ENCODE measurements around the gene CYBB.

CYBB gene

DNA sequence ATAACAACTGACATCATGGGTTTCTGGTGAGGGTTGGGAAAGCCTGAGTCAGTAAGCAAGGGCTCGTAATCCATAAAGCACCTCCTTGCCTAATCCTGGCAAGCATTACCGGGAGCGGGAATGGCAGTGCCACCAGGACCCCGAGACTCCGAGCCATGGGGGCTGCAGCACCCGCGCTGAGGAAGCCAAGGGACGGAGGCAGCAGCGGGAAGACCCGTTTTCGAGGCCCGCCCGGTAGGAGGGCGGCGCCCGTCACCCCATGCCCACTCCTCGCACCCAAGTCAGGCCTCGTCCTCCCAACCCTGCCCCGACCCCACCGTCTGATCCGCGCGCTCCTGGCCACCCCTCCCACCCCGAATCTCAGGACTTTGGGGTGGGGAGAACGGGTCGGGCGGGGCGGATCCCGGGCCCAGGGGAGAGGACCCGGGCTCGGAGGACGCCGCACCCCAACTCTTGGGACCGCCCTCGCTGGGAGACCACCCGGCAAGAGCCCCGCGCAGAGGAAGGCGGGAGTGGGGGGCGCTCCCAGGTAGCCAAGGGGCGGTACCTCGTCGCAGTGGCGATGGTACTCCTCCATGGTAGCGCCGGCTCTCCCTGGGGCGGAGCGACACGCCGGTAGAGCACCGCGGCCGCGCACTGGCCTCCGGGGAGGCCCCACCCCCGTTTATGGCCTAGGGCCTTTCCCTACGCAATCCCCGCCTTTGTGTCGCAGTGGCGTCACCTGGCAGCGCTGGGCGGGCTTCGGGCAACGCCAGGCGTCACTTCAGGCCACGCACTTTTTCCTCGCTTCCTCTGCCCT is 67.3 kb downstream of the CYBB start, which contains the start of gene DYNLT3:
TSS of gene DYNLT3 (minus strand) at position 638 of the 799 bp plus-strand sequence. CDS start at position 577, 61 bp downstream.
- ChIA-PET POLR2A (no interaction called here), CTCF (no interaction called here)
- DNase-seq (ENCODE audit: extremely low spot score) = peak; percentile 79
- TF ChIP-seq HDGF (IDR thresholded peaks at IDR 0.05; ENCODE audit: borderline replicate concordance) = no peak
- no peak for TF ChIP-seq LEF1 (IDR thresholded peaks at IDR 0.05; ENCODE audit: borderline replicate concordance)
- TF ChIP-seq L3MBTL2 (conservative IDR thresholded peaks at IDR 0.05) = peak; percentile 80; the same call in 1 of the 2 replicates

DNA sequence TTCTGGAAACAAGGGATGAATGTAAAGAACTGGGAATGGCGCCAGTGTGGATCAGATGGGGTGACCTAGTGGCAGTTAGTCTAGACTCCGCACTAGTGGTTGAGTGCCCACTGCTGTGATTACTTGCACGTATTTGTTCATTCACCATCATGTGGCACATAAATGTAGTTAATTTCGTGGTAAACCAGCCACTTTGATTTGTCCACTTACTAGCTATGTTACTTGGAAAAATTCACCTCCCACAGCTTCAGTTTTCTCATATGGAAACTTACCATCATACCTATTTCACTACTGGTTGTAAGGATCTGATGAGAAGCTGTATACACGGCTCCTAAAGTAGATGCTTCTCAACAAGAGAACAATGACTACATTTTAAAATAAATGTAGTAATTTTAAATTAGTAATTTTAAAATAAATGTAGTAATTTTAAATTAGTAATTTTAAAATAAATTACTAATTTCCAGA is 67.9 kb downstream of the CYBB start:
- CTCF ChIA-PET = no interaction called here
- DNase-seq (ENCODE audit: extremely low spot score) = no peak
- TF ChIP-seq TARDBP (IDR thresholded peaks at IDR 0.05) = no peak
- TF ChIP-seq L3MBTL2 (conservative IDR thresholded peaks at IDR 0.05) = peak; percentile 30
- no peak for TF ChIP-seq FOXK2 (IDR thresholded peaks at IDR 0.05)
- POLR2A ChIA-PET = no interaction called here

DNA sequence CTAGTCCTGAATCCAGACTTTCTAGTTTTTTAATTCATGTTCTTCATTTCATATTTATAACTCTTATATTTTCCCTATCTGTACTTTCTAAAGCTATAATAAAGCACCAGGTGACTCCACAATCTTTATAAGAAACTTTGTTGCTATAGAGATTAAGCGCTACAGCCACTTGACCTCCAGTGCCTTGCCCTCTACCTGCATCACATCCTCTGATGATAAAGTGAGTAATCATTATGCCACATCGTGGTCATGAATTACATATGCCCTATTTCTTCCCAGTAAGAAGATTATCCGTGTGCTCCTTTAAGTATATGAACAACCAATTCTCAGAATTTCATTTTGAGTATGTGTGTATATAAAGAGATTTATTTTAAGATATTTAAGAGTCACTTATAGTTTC is 74.3 kb downstream of the CYBB start:
- TF ChIP-seq ELF4 (IDR thresholded peaks at IDR 0.05) (no peak), ZNF384 (IDR thresholded peaks at IDR 0.05) (no peak), FOXA1 (IDR thresholded peaks at IDR 0.05) (no peak), TARDBP (IDR thresholded peaks at IDR 0.05) (no peak), HDGF (IDR thresholded peaks at IDR 0.05; ENCODE audit: borderline replicate concordance) (no peak), FOXM1 (IDR thresholded peaks at IDR 0.05; ENCODE audit: borderline replicate concordance) (no peak), CTBP1 (IDR thresholded peaks at IDR 0.05; ENCODE audit: borderline replicate concordance) (no peak), FOXK2 (IDR thresholded peaks at IDR 0.05) (no peak)
- no peak for DNase-seq (ENCODE audit: extremely low spot score)
- ChIA-PET POLR2A (no interaction called here), CTCF (interaction anchor here (0.9 kb wide), 1 partner anchor 282 kb away, joined by 5 read pairs; no protein-coding TSS in a partner anchor)

DNA sequence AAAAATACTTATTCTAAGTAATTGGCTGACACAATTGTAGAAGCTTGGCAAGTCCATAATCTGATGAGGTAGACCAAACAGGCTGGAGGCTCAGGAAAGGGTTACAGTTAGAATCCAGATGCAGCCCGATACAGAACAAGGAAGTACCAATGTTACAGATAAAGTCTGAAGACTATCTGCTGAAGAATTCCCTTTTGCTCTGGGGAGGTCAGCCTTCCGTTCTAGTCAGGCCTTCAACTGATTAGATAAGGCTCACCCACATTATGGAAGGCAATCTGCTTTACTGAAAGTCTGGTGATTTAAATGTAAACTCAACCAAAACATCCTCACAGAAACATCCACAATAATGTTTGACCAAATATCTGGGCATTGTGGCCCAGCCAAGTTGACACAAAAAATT is 74.9 kb downstream of the CYBB start:
- TF ChIP-seq ELF4 (IDR thresholded peaks at IDR 0.05) = no peak
- TF ChIP-seq, protein P1, sequence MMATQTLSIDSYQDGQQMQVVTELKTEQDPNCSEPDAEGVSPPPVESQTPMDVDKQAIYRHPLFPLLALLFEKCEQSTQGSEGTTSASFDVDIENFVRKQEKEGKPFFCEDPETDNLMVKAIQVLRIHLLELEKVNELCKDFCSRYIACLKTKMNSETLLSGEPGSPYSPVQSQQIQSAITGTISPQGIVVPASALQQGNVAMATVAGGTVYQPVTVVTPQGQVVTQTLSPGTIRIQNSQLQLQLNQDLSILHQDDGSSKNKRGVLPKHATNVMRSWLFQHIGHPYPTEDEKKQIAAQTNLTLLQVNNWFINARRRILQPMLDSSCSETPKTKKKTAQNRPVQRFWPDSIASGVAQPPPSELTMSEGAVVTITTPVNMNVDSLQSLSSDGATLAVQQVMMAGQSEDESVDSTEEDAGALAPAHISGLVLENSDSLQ (IDR thresholded peaks at IDR 0.05) = no peak
- TF ChIP-seq LEF1 (IDR thresholded peaks at IDR 0.05; ENCODE audit: borderline replicate concordance) = no peak
- TF ChIP-seq ARNT (IDR thresholded peaks at IDR 0.05) = no peak
- TF ChIP-seq FOXK2 (IDR thresholded peaks at IDR 0.05) = no peak
- no peak for TF ChIP-seq HDGF (IDR thresholded peaks at IDR 0.05; ENCODE audit: borderline replicate concordance)
- TF ChIP-seq L3MBTL2 (conservative IDR thresholded peaks at IDR 0.05) = no peak
- no peak for TF ChIP-seq ZNF384 (IDR thresholded peaks at IDR 0.05)
- TF ChIP-seq SP1 (IDR thresholded peaks at IDR 0.05) = no peak
- TF ChIP-seq NFRKB (IDR thresholded peaks at IDR 0.05) = no peak
- TF ChIP-seq BHLHE40 (IDR thresholded peaks at IDR 0.05; ENCODE audit: borderline replicate concordance) = no peak
- POLR2A ChIA-PET = no interaction called here
- CTCF ChIA-PET = no interaction called here
- no peak for DNase-seq (ENCODE audit: extremely low spot score)

DNA sequence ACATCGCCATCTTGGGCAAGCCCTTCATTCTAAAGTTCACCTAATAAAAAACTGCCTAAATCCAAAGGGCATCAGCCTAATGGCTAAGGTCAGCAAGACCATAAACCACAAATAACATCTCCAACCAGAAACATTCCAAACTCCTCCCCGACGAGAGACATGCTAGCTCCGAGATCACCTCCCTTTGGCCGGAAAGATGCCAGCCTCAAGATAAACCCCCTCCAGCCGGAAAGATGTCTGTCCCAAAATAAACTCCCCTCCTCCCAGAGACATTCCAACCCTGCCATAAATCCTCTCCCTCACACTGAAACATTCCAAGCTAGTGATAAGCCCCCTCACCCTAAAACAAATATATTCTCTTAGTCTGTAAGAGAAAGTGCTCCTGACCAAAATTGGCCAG is 80.9 kb downstream of the CYBB start:
- TF ChIP-seq, protein P1 (IDR thresholded peaks at IDR 0.05) = no peak
- TF ChIP-seq HDGF (IDR thresholded peaks at IDR 0.05; ENCODE audit: borderline replicate concordance) (no peak), BHLHE40 (IDR thresholded peaks at IDR 0.05; ENCODE audit: borderline replicate concordance) (no peak), FOXA1 (IDR thresholded peaks at IDR 0.05) (no peak), ZNF384 (IDR thresholded peaks at IDR 0.05) (no peak), FOXK2 (IDR thresholded peaks at IDR 0.05) (no peak), ARNT (IDR thresholded peaks at IDR 0.05) (no peak), TARDBP (IDR thresholded peaks at IDR 0.05) (no peak), ELF4 (IDR thresholded peaks at IDR 0.05) (no peak), CTBP1 (IDR thresholded peaks at IDR 0.05; ENCODE audit: borderline replicate concordance) (no peak)
- CTCF ChIA-PET = no interaction called here
- DNase-seq (ENCODE audit: extremely low spot score) = no peak
- POLR2A ChIA-PET = no interaction called here

DNA sequence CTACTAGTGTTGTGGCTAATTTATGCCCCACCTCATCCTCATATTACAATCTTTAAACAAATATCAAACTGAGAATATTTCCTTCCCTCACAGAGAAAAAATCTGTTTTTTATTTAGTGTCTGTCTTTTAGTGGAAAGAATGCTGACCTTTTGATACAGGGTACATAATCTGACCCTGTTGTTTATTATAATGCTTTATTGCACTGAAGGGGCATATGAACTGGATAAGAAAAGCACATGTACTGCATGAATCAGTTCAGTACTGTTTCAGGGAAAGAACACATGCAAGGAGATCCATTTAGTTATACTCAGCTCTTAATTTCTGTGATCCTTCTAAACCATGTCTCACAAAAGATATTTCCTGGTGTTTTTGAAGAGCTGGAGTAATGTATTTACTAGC is 83.0 kb downstream of the CYBB start:
- ChIA-PET CTCF (no interaction called here), POLR2A (no interaction called here)
- DNase-seq (ENCODE audit: extremely low spot score) = no peak
- TF ChIP-seq, protein P1 (IDR thresholded peaks at IDR 0.05) = no peak
- TF ChIP-seq HDGF (IDR thresholded peaks at IDR 0.05; ENCODE audit: borderline replicate concordance) = no peak
- TF ChIP-seq ZNF384 (IDR thresholded peaks at IDR 0.05) = no peak
- TF ChIP-seq BHLHE40 (IDR thresholded peaks at IDR 0.05; ENCODE audit: borderline replicate concordance) = no peak
